Measurements from ENCODE around the gene ZNF3.

The ZNF3 gene

GRCh38 chr7:100079024-100079560, 2.4 kb downstream of the ZNF3 start:
- DNase-seq: no peak
- Histone ChIP-seq H3K4me3 (ENCODE audit: low read depth, low read length) (no peak overlapping the region), H3K27me3 (no peaks in the 10 kb centered on the region), H3K4me1 (no peaks in the 10 kb centered on the region), H3K9me3 (no peaks in the 10 kb centered on the region), H3K36me3 (peaks cover 67% of the 10 kb centered on the region)
- TF ChIP-seq CTCF (IDR thresholded peaks at IDR 0.05; ENCODE audit: low read depth, low read length): no peak

- Histone ChIP-seq H3K27me3 (no peaks in the 10 kb centered on the region), H3K9me3 (peaks cover 5% of the 10 kb centered on the region; the same call in 1 of the 2 replicates)
- no peak for DNase-seq
Observed at GRCh38 chr7:100077205-100077604, 4.3 kb downstream of the ZNF3 start.

GRCh38 chr7:100075418-100075817, 6.1 kb downstream of the ZNF3 start:
- H3K4me1 ChIP-seq: no peaks in the 10 kb centered on the region
- H3K9me3 ChIP-seq: peaks cover 18% of the 10 kb centered on the region
- DNase-seq: no peak
- no peak for TF ChIP-seq CTCF (IDR thresholded peaks at IDR 0.05; ENCODE audit: low read depth, low read length)
- no peak overlapping the region for H3K4me3 ChIP-seq (ENCODE audit: low read depth, low read length)
- H3K36me3 ChIP-seq: peaks cover 97% of the 10 kb centered on the region
- no peaks in the 10 kb centered on the region for H3K27me3 ChIP-seq

More at GRCh38 chr7:100077205-100077604, 4.3 kb downstream of the ZNF3 start:
- peaks cover 86% of the 10 kb centered on the region for H3K36me3 ChIP-seq
- no peak for TF ChIP-seq CTCF (IDR thresholded peaks at IDR 0.05; ENCODE audit: low read depth, low read length)
- H3K4me1 ChIP-seq: no peaks in the 10 kb centered on the region
- H3K4me3 ChIP-seq (ENCODE audit: low read depth, low read length): no peak overlapping the region

- H3K36me3 ChIP-seq: peaks cover 99% of the 10 kb centered on the region
- peaks cover 18% of the 10 kb centered on the region for H3K9me3 ChIP-seq
- DNase-seq: no peak
- H3K27me3 ChIP-seq: no peaks in the 10 kb centered on the region
- no peak for TF ChIP-seq CTCF (IDR thresholded peaks at IDR 0.05; ENCODE audit: low read depth, low read length)
- H3K4me1 ChIP-seq: no peaks in the 10 kb centered on the region
- no peak overlapping the region for H3K4me3 ChIP-seq (ENCODE audit: low read depth, low read length)
Observed at GRCh38 chr7:100074841-100075240, 6.7 kb downstream of the ZNF3 start.

- no peak for DNase-seq
- Histone ChIP-seq H3K4me1 (no peaks in the 10 kb centered on the region), H3K9me3 (peaks cover 18% of the 10 kb centered on the region), H3K36me3 (peaks cover 96% of the 10 kb centered on the region), H3K27me3 (no peaks in the 10 kb centered on the region), H3K4me3 (ENCODE audit: low read depth, low read length) (no peak overlapping the region)
- TF ChIP-seq CTCF (IDR thresholded peaks at IDR 0.05; ENCODE audit: low read depth, low read length): no peak
Observed at GRCh38 chr7:100072462-100072861, 9.1 kb downstream of the ZNF3 start.

GRCh38 chr7:100071018-100071723, 10.4 kb downstream of the ZNF3 start:
- H3K36me3 ChIP-seq: peaks cover 83% of the 10 kb centered on the region
- no peak for DNase-seq
- H3K4me1 ChIP-seq: no peaks in the 10 kb centered on the region
- no peaks in the 10 kb centered on the region for H3K27me3 ChIP-seq
- TF ChIP-seq CTCF (IDR thresholded peaks at IDR 0.05; ENCODE audit: low read depth, low read length): no peak
- H3K4me3 ChIP-seq (ENCODE audit: low read depth, low read length): no peak overlapping the region
- H3K9me3 ChIP-seq: peaks cover 18% of the 10 kb centered on the region
